VCaP (cell line): ENCODE data around the gene DOCK4.

ENCODE experiments used
- H3K27ac ChIP-seq: fragments of 450-650 bp; 2 replicates; pipeline ENCODE4 v1.5.1; 2017
- CTCF ChIP-seq: fragments of 450-650 bp; conservative IDR thresholded peaks from 2 replicates; pipeline ENCODE4 v1.5.1; 2017; ENCODE audit warnings: mild to moderate bottlenecking, moderate library complexity

Gene DOCK4

GRCh38 chr7:112167147-112167546 is 39.1 kb downstream of the DOCK4 start:
- H3K27ac ChIP-seq, result no peak overlapping the region
- no peak for TF ChIP-seq CTCF

- peak overlapping the region; percentile 86 for H3K27ac ChIP-seq
- no peak for TF ChIP-seq CTCF
These were observed 43.3 kb downstream of the DOCK4 start for GRCh38 chr7:112162784-112163506.

GRCh38 chr7:112162142-112162766 is 43.9 kb downstream of the DOCK4 start:
- TF ChIP-seq CTCF, result no peak
- peak overlapping the region; percentile 86 for H3K27ac ChIP-seq

GRCh38 chr7:112161253-112162141 is 44.7 kb downstream of the DOCK4 start:
- no peak for TF ChIP-seq CTCF
- H3K27ac ChIP-seq, result peak overlapping the region; percentile 86

- peak overlapping the region; percentile 86 for H3K27ac ChIP-seq
- TF ChIP-seq CTCF, result no peak
These were observed 45.4 kb downstream of the DOCK4 start for GRCh38 chr7:112160771-112161150.

- peak overlapping the region; percentile 86 for H3K27ac ChIP-seq
- no peak for TF ChIP-seq CTCF
These were observed 45.9 kb downstream of the DOCK4 start for GRCh38 chr7:112160130-112160770.

- TF ChIP-seq CTCF, result no peak
- peak overlapping the region; percentile 86 for H3K27ac ChIP-seq
These were observed 46.8 kb downstream of the DOCK4 start for GRCh38 chr7:112159351-112159750.
